GM21786 (cell line): ENCODE results near the gene BTBD16.
A peak's percentile ranks its signal among the peaks of the same experiment; 100 is the strongest.

ENCODE experiments used
- ATAC-seq: cut with Tn5 transposase; IDR thresholded peaks from one replicate; pipeline ENCODE4 v1.9.1; 2021; ENCODE audit not compliant: unreplicated experiment

The BTBD16 gene

DNA sequence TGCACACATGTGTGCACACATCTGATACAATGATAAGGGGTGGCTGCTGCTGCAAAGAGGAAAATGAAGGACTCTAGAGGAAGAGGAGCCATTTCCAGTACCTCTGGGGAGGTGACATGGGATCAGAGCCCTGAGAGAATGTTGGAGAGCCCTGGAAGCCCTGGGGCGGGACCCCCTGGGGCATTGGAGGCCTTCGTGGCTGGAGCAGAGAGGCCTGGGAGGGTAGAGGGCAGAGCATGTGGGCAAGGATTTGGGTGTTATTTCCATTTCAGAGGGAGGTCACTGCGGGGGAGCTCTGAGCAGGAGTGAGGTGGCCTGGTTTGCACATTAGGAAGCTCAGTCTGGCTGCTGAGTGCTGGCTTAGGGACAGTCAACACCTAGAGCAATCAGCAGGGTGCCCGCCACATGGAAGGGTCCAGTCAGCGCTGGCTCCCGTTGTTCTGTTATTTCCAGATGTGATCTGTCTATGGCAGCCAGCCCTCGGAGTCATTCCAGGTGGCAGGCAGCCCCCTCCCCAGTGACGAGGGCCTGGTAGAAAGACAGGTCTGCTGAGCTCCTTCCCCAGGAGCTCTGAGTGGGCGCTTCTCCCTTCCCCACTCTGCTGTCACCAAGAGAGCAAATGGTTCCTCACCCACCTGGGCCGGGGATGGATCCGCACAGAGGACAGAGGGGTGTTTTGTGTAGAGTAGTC, 24.1 kb upstream of the BTBD16 start:
- ATAC-seq, result no peak

DNA sequence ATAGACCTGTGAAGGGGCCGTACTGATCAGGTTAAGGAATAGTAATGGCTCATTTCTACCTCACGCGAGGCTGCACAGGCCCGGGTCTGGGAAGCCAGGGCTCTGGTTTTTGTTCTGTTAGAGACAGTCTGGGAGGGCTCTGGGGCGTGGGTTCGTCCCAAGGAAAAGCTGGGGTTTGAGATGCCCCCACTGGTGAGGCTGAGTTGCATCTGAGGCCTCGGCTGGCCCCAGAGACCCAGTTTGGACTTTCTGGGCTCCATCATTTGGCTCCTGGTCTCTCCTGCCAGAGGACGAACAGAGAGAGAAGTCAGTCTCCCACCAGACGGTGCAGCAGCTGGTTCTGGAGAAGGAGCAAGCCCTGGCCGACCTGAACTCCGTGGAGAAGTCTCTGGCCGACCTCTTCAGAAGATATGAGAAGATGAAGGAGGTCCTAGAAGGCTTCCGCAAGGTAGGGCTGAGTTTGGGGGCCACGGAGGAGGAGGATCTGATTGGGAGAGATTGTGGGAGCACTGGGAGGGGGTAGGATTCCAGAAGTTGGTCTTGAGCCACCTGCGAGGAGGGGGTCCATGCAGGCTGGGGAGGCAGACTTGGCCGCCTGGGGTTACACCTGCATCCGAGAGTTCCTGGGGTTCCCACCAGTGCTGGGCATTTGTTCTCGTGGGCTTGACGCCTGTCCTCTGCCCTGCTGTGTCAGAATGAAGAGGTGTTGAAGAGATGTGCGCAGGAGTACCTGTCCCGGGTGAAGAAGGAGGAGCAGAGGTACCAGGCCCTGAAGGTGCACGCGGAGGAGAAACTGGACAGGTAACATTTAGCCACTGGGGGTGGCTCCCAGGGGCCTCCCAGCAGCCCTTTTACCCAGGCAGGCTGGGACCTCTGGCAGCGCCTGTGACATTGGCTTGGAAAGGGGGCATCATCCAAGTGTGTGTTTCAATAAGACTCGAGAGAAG, 22.5 kb upstream of the BTBD16 start:
- ATAC-seq, result no peak

DNA sequence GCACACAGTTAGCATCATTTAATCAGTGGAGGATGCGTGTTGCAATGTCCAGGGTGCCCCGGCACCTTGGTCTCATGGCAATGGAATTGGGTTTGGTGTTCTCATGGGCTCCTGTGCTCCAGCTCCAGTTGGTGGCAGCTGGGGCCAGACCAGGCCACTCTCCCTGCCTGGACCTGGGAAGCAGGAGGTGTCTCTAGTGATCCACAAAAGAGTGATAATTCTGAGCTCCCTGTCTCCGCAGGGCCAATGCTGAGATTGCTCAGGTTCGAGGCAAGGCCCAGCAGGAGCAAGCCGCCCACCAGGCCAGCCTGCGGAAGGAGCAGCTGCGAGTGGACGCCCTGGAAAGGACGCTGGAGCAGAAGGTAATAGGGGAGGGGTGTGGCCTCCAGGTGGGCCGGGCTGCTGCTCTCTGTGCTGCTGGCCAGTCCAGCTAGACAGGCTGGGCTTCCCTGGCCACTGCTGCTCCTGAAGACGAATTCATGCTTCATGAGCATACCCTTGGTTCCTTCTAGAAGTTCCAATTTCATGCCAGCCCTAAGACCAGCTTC, 21.7 kb upstream of the BTBD16 start:
- ATAC-seq, result no peak

GRCh38 chr10:122249991-122250750, 20.9 kb upstream of the BTBD16 start:
- no peak for ATAC-seq

- ATAC-seq, result no peak
Measured at GRCh38 chr10:122251459-122252255, 19.4 kb upstream of the BTBD16 start.

DNA sequence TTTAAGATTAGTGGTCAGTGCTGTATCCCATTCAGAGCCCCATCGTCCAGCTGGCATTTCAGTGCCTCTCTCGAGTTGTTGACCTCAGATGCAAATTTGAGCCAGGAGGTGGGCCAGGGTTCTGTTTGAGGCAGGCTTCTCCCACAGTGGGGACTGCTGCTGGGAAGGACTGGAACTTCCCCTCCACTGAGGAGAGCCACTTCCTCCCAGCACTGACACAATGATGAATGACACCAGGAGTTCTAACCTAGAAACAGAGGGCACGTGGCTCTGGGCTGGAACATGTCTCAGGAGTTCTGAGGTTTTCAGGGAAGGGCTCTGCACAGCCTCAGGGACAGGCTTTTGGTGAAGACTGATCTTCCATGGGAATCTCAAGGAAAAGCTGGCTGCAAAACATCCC, 18.3 kb upstream of the BTBD16 start:
- no peak for ATAC-seq

GRCh38 chr10:122253605-122254004, 17.5 kb upstream of the BTBD16 start:
- ATAC-seq, result no peak

- no peak for ATAC-seq
Measured at GRCh38 chr10:122254831-122255230, 16.3 kb upstream of the BTBD16 start.

GRCh38 chr10:122255509-122256301, 15.4 kb upstream of the BTBD16 start:
- no peak for ATAC-seq

GRCh38 chr10:122257041-122257440, 14.1 kb upstream of the BTBD16 start:
- no peak for ATAC-seq

DNA sequence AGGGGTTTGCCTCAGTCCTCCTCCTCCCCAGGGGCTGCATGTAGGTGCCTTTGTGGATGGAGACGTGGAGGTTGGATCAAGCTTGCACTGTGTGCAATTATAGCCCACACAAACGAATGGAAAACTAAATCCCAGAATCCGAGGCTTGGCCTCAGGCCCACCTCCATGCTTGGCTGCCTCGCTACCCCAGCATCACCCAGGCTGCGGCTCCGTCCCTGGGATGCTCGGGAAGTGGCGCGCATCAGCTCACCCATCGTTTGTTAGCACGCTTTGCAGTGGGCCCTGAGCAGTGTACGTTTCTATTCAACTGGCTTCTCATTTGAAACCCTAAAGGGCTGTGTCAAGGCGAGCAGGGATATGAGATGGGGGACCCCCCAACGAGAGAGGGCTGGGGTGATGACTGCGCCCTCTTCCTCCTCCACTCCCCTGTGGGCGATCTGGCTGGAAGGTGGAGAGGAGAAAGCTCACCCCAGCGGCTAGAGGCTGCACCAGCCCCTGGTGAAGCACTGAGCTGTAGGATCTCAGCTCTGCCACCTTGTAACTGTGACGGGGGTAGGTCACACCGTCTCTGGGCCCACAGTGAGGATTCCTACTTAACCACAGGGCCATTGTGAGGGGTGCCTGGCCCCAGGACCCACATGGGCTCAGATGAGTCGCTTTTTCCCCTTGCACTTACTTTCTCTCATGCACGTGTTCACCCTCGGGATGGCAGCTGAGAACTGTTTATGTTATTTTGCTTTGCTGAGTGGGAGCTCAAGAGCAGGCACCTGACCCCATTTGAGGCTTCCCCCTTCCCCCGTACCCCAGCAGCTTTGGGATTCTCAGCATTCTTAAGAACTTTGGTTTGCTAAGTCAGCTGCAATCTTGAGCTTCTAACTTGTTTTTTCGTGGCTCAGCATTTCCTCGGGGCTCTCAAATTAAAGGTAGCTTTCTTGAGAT, 12.7 kb upstream of the BTBD16 start:
- ATAC-seq, result no peak

DNA sequence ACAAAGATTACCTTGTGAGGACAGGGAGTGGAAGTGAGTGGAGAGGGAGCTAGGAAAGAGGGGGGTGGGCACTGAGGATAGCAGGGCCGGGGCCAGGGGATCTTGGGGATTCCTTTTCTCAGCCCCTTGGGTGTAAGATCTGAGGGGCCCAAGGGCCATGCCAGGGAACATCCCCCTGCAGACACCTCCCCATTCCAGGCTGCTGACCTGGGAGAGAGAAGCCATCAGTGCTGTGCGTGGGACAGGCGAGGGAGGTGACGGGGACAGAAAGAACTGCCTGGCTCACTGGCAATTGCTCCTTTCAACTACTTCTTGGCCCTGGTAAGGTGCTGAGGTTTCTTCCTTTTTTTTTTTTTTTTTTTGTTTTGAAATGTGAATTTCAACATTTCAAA, 12.0 kb upstream of the BTBD16 start:
- ATAC-seq, result no peak

- ATAC-seq, result no peak
Measured at GRCh38 chr10:122261584-122261983, 9.5 kb upstream of the BTBD16 start.

DNA sequence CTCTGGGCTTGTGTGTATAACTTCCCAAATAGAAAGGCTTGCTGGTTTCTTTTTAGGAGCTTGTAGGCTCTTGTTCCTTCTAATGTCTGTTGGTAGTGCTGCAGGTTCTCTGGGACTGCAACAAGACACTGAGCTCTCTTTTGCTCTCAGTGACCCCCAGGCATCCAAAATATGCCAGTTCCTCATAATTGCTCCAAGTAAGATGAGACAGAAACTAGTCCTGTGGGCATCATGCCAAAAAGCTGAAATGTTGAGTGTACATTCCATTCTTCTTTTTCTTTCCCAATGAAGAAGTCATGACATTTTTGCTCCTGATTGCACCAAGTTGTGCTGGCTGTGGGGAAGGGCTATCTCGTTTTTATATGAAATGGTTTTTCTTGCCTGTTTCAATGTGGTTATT, 7.1 kb upstream of the BTBD16 start:
- no peak for ATAC-seq

DNA sequence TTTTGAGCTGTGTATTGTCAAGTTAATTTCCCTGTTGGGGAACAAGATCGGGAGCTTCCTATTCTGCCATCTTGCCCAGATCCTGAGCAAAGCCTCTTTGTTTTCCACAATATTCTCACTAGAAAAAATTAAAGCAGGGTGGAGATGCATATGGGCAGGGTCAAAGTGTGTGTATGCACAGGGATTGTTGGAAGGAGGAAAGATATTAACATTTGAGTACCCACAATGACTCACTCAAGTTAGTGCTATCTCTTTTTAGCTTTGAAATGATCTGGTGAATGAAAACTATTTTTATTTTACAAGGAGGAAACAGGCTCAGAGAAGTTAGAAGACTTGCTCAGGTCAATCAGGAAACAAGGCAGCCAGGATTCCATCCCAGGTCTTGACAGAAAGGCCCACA, 6.7 kb upstream of the BTBD16 start:
- no peak for ATAC-seq

DNA sequence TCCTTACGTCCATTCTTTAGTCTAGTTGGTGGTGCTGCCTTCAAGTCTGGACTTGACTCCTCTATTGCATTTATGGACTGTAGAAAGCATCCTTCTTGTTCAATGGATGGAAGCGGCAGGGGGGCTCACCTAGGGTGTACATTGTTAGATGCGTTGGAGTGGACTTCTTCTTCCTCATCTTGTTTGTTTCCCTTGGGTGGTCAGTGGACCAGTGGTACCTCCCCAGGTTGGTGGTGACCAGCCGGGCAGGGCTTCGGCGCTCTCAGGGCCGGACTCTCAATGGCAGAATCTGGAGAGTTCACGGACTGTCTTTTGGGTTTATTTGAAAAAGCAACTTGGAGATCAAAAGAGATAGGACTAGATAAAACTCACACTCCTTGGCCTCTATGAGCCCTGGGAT, 6.2 kb upstream of the BTBD16 start:
- ATAC-seq, result no peak

GRCh38 chr10:122265896-122266295, 5.2 kb upstream of the BTBD16 start:
- no peak for ATAC-seq

DNA sequence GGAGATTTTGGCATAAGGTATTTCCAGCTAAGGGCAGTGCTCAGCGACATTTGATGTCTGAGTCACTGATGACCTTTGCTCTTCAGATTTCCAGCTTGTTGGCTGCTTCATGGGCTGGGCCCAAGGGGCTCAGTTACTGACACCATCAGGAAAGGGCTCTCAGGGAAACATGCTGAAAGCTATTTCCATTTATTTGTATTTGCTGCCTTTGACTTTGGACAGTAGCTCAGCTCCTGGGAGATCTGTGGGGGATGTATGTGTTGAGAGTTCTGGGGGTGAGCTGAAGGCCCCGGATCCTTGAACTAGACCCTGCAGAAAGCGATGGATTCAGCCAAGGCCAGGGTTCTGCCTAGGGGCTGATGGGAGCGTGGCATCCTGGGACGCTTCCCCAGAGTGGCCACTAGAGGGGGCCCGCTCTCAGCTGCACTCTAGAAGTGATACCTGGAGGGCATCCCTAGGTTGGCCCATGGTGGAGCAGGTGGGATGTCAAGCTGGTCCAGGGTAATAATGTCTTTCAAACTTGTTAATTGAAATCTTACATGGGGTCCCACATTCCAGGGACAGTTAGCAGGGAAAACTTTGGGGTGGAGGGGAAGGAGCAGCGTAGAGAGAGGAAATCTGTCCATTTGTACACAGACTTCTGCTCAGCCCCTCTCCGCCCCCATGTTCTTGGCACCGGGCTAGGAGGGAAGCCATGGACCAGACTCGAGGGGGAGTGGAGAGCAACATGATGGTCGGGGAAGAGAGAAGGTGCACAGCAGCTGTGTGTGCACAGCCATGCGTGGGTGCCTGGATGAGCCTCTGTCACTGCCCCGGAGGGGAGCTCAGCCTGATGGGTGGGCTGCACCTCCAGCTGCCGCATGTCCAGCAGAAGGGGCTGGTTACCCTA, 3.0 kb upstream of the BTBD16 start:
- peak; percentile 85 for ATAC-seq
